Endothelial cell of umbilical vein (primary cell): Measurements from ENCODE around the gene KCNQ2. TPM values are rescaled to one million over a fixed set of nuclear protein-coding genes. Genes with fewer than 3 reads are reported as not detected.

Experiments
- BruUV-seq: library from RNA; stranded (reverse); fragments of 400-500 nt; replicated peaks from 2 replicates; lab custom pipeline; 2021; lab: Mats Ljungman, UMichigan
- CTCF ChIA-PET: fragments of 300-600, 350-600 bp; sonication (Branson Sonifier 250); formaldehyde crosslinking; loops from one replicate; lab custom pipeline; 2021; ENCODE audit warnings: antibody characterized with exemption, inconsistent platforms; lab: Charles Lee
- POLR2A ChIA-PET: fragments of 300-600, 350-600 bp; sonication (Branson Sonifier 250); formaldehyde crosslinking; loops from one replicate; lab custom pipeline; 2021; ENCODE audit warnings: antibody characterized with exemption, inconsistent platforms; lab: Charles Lee
- DNase-seq: peaks from one replicate; pipeline ENCODE4 v3.0.0-alpha.2; 2011; ENCODE audit warnings: low read depth, low spot score
- FAIRE-seq: peaks from 2 replicates; lab custom pipeline; 2011; peaks lifted over from hg19 to GRCh38; lab: Jason Lieb, UNC
- H2AFZ ChIP-seq: 2 replicates; pipeline ENCODE4 v1.6.0; 2012; ENCODE audit warnings: low read depth, low read length, control low read depth, inconsistent platforms
- H3K27ac ChIP-seq: 2 replicates; pipeline ENCODE4 v1.5.1; 2011; ENCODE audit warnings: low read depth, mild to moderate bottlenecking, control low read depth, low read length, moderate library complexity; ENCODE audit not compliant: insufficient read depth
- H3K27me3 ChIP-seq, 2 experiments: 2 replicates each; pipeline versions ENCODE4 v1.6.0 to v1.6.1; 2011; ENCODE audit warnings: low read length in 2 of 2, mixed read lengths in 1 of 2; ENCODE audit not compliant: control insufficient read depth in 2 of 2, insufficient read depth in 2 of 2
- H3K36me3 ChIP-seq, 2 experiments: 2 replicates in 1 of 2; 3 replicates in 1 of 2; pipeline ENCODE4 v1.5.1; 2011; ENCODE audit warnings: low read length in 2 of 2, mild to moderate bottlenecking in 1 of 2, moderate library complexity in 1 of 2; ENCODE audit not compliant: control insufficient read depth in 2 of 2, insufficient read depth in 2 of 2; ENCODE audit errors: extremely low read depth in 1 of 2
- H3K4me1 ChIP-seq: 3 replicates; pipeline ENCODE4 v1.5.1; 2011; ENCODE audit warnings: mild to moderate bottlenecking, low read length; ENCODE audit not compliant: control insufficient read depth, insufficient read depth; ENCODE audit errors: extremely low read depth
- H3K4me2 ChIP-seq: 2 replicates; pipeline ENCODE4 v1.6.1; 2011; ENCODE audit warnings: low read length, control low read depth, mixed read lengths; ENCODE audit not compliant: insufficient read depth
- H3K4me3 ChIP-seq, 3 experiments: fragments of 200-600 bp in 1 of 3; sonication (generic), shearing (Covaris generic) in 1 of 3; replicated peaks in 1 of 3; 2 replicates each; pipeline ENCODE4 v1.5.1; 2011 to 2016; ENCODE audit warnings: control low read depth in 3 of 3, low read length in 3 of 3, mild to moderate bottlenecking in 2 of 3, inconsistent platforms in 1 of 3, low read depth in 1 of 3, moderate library complexity in 1 of 3; ENCODE audit not compliant: insufficient read depth in 1 of 3
- H3K79me2 ChIP-seq: 2 replicates; pipeline ENCODE4 v1.6.0; 2012; ENCODE audit warnings: low read length, inconsistent platforms; ENCODE audit not compliant: control insufficient read depth, insufficient read depth
- H3K9ac ChIP-seq: replicated peaks from 2 replicates; pipeline ENCODE3; 2011; ENCODE audit warnings: low read length, control low read depth; ENCODE audit not compliant: insufficient read depth; ENCODE audit errors: extremely low read depth
- H3K9me1 ChIP-seq: replicated peaks from 3 replicates; pipeline ENCODE4 v1.6.0; 2011; ENCODE audit warnings: mild to moderate bottlenecking, low read length; ENCODE audit not compliant: control insufficient read depth, insufficient read depth; ENCODE audit errors: extremely low read depth
- H3K9me3 ChIP-seq: replicated peaks from 2 replicates; pipeline ENCODE4 v1.5.1; 2012; ENCODE audit warnings: low read length, inconsistent platforms; ENCODE audit not compliant: control insufficient read depth, insufficient read depth
- H4K20me1 ChIP-seq: replicated peaks from 2 replicates; pipeline ENCODE3; 2011; ENCODE audit warnings: mild to moderate bottlenecking, low read length; ENCODE audit not compliant: control insufficient read depth, insufficient read depth; ENCODE audit errors: extremely low read depth
- CTCF ChIP-seq, 2 donors: IDR thresholded peaks; 1 replicate in 1 of 2; 2 replicates in 1 of 2; pipeline ENCODE4 v1.5.1; 2011; ENCODE audit warnings: low read length in 2 of 2, mild to moderate bottlenecking in 2 of 2, moderate library complexity in 2 of 2, control low read depth in 1 of 2, inconsistent platforms in 1 of 2, low read depth in 1 of 2; ENCODE audit not compliant: insufficient read depth in 1 of 2; ENCODE audit errors: extremely low read depth in 1 of 2
- EZH2 ChIP-seq: IDR thresholded peaks from 2 replicates; pipeline ENCODE4 v1.6.1; 2012; ENCODE audit warnings: borderline replicate concordance, low read depth, mild to moderate bottlenecking, moderate library complexity, low read length, inconsistent platforms; ENCODE audit not compliant: severe bottlenecking
- FOS ChIP-seq: IDR thresholded peaks from 2 replicates; pipeline ENCODE4 v1.6.1; 2011; ENCODE audit warnings: mild to moderate bottlenecking, low read length, moderate library complexity, borderline replicate concordance; ENCODE audit not compliant: insufficient read depth
- JUN ChIP-seq: IDR thresholded peaks from 2 replicates; pipeline ENCODE4 v1.6.1; 2011; ENCODE audit warnings: borderline replicate concordance, low read depth; ENCODE audit not compliant: insufficient read length, insufficient read depth
- MAX ChIP-seq: IDR thresholded peaks from 2 replicates; pipeline ENCODE4 v1.6.1; 2011; ENCODE audit not compliant: insufficient read depth, insufficient read length
- MYC ChIP-seq: IDR thresholded peaks from one replicate; pipeline ENCODE4 v1.6.1; 2011; ENCODE audit warnings: mild to moderate bottlenecking, low read depth, low read length
- POLR2AphosphoS5 ChIP-seq: IDR thresholded peaks from 2 replicates; pipeline ENCODE4 v1.6.1; 2012; ENCODE audit warnings: low read depth, mild to moderate bottlenecking, control low read depth, low read length, moderate library complexity; ENCODE audit not compliant: insufficient read depth
- dilution Hi-C: fragments of 300-500 bp; cut with MboI; formaldehyde crosslinking; loops from one replicate; pipeline ENCODE4 v1.15.0; 2019; ENCODE audit warnings: low sequenced_read_pairs; ENCODE audit not compliant: extremely low pct_ligation_motif_present
- intact Hi-C: fragments of 100-400 bp; cut with micrococcal nuclease; formaldehyde crosslinking; loops from one replicate; pipeline ENCODE4 v1.10.0; 2022
- polyA plus RNA-seq, 4 experiments: library from polyadenylated mRNA; depleted of rRNA in 3 of 4; stranded (reverse) in 3 of 4; unstranded in 1 of 4; fragments of >200 nt; gene quantifications; 2 replicates each; pipeline versions ENCODE4 v1.2.1 to v1.2.3, GENCODE V29; 2011 to 2012; ENCODE audit warnings: missing spikeins in 1 of 4
- total RNA-seq: library from RNA; stranded (reverse); gene quantifications from 2 replicates; pipeline ENCODE4 v1.2.3, GENCODE V29; 2021

The KCNQ2 gene
- total and polyA plus RNA-seq, 2 donors (not counting 3 experiments of a cell fraction or from before 2014, with no cell fraction given) = not detected

- no TSS peak for BruUV-seq
- TF ChIP-seq MYC (no peak), FOS (no peak), POLR2AphosphoS5 (no peak), EZH2 (no peak), JUN (no peak), MAX (no peak), CTCF (IDR thresholded peaks at IDR 0.05; ENCODE audit: extremely low read depth in 1 of 2, insufficient read depth in 1 of 2, low read depth in 1 of 2, low read length in 2 of 2) (no peak)
- no peaks in the 10 kb centered on the region for H3K36me3 ChIP-seq
- H3K9me3 ChIP-seq = no peaks in the 10 kb centered on the region
- no peak for DNase-seq
- H3K9me1 ChIP-seq = no peaks in the 10 kb centered on the region
- H3K79me2 ChIP-seq = no peaks in the 10 kb centered on the region
- no peak overlapping the region for H3K27ac ChIP-seq
- H3K27me3 ChIP-seq = no peaks in the 10 kb centered on the region
- H4K20me1 ChIP-seq = no peaks in the 10 kb centered on the region
- H3K4me1 ChIP-seq = no peaks in the 10 kb centered on the region
- ChIA-PET CTCF (no interaction called here), POLR2A (no interaction called here)
- H3K4me3 ChIP-seq = no peak overlapping the region
- no peak for FAIRE-seq
- intact Hi-C loops (loop anchor here (10.0 kb wide), 1 partner anchor 75 kb away; no protein-coding TSS in a partner anchor), dilution Hi-C loops (no loop called here)
- H2AFZ ChIP-seq = no peak overlapping the region
- H3K4me2 ChIP-seq = no peak overlapping the region
- no peak overlapping the region for H3K9ac ChIP-seq
Observed at GRCh38 chr20:63439866-63440265, 32.6 kb downstream of the KCNQ2 start.
